Ishikawa (cell line): ENCODE data around the gene KCNQ1.

Experiments
- CREB1 ChIP-seq: IDR thresholded peaks from 2 replicates; pipeline ENCODE4 v1.6.1; 2012; ENCODE audit warnings: low read depth
- EGR1 ChIP-seq: IDR thresholded peaks from 2 replicates; pipeline ENCODE4 v1.6.1; 2012
- EP300 ChIP-seq: IDR thresholded peaks from 2 replicates; pipeline ENCODE4 v1.6.1; 2012; ENCODE audit warnings: borderline replicate concordance
- FOXM1 ChIP-seq: IDR thresholded peaks from 2 replicates; pipeline ENCODE4 v1.6.1; 2012; ENCODE audit warnings: low read depth, borderline replicate concordance
- RAD21 ChIP-seq: IDR thresholded peaks from 2 replicates; pipeline ENCODE4 v1.6.1; 2012; ENCODE audit warnings: low read depth
- TAF1 ChIP-seq: IDR thresholded peaks from 2 replicates; pipeline ENCODE4 v1.6.1; 2012; ENCODE audit warnings: low read depth, mild to moderate bottlenecking
- TEAD4 ChIP-seq: IDR thresholded peaks from 2 replicates; pipeline ENCODE4 v1.6.1; 2012
- YY1 ChIP-seq: IDR thresholded peaks from 2 replicates; pipeline ENCODE4 v1.6.1; 2012; ENCODE audit warnings: low read depth
- TF ChIP-seq, protein P1 (sequence below): IDR thresholded peaks from 2 replicates; pipeline ENCODE4 v1.6.1; 2012; ENCODE audit warnings: low read depth, mild to moderate bottlenecking

DNA sequence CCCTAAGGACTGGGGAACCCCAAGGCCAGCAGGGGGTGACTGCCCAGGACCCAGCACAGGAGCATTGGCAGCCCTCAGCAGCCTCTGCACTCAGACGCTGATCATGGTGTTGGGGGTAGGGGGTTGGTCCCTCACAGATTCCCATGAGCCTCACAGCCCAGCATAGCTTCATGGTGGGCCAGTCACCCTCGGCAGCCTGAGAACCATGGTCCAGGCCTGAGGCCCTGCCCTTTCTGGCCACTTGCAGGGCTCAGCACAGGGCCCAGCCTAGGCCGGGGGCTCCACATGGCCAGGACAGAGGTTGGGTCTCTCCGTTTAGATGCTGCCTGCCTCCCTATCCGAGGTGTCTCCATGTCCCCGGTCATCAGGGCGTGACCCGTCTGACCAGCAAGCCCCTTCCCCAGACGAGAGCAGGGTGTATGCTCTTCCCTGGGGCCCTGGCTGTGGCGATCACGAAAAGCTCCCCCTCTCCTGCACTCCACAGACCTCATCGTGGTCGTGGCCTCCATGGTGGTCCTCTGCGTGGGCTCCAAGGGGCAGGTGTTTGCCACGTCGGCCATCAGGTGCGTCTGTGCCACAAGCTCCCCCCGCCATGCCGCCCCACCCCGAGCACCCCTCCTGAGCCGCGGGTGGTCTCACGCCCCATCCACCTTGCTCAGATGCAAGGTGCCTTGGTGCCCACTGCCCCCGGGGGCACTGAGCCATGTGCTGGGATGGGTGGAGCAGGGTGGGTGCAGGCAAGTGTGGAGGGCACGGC, 126.2 kb downstream of the KCNQ1 start:
- TF ChIP-seq EP300 (no peak), TAF1 (no peak), CREB1 (no peak), FOXM1 (no peak), EGR1 (no peak), YY1 (no peak), RAD21 (no peak), TEAD4 (no peak)
- TF ChIP-seq, protein P1, sequence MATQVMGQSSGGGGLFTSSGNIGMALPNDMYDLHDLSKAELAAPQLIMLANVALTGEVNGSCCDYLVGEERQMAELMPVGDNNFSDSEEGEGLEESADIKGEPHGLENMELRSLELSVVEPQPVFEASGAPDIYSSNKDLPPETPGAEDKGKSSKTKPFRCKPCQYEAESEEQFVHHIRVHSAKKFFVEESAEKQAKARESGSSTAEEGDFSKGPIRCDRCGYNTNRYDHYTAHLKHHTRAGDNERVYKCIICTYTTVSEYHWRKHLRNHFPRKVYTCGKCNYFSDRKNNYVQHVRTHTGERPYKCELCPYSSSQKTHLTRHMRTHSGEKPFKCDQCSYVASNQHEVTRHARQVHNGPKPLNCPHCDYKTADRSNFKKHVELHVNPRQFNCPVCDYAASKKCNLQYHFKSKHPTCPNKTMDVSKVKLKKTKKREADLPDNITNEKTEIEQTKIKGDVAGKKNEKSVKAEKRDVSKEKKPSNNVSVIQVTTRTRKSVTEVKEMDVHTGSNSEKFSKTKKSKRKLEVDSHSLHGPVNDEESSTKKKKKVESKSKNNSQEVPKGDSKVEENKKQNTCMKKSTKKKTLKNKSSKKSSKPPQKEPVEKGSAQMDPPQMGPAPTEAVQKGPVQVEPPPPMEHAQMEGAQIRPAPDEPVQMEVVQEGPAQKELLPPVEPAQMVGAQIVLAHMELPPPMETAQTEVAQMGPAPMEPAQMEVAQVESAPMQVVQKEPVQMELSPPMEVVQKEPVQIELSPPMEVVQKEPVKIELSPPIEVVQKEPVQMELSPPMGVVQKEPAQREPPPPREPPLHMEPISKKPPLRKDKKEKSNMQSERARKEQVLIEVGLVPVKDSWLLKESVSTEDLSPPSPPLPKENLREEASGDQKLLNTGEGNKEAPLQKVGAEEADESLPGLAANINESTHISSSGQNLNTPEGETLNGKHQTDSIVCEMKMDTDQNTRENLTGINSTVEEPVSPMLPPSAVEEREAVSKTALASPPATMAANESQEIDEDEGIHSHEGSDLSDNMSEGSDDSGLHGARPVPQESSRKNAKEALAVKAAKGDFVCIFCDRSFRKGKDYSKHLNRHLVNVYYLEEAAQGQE = no peak
